CD14-positive monocyte (primary cell): ENCODE measurements around the gene PTPRD. TPM values are rescaled to one million over a fixed set of nuclear protein-coding genes. Genes with fewer than 3 reads are reported as not detected.

Source experiments
- DNase-seq, 3 donors: peaks; one replicate each; pipeline ENCODE4 v3.0.0-alpha.2; 2011 to 2022
- H2AFZ ChIP-seq: 2 replicates; pipeline ENCODE4 v1.6.0; 2012; ENCODE audit warnings: mild to moderate bottlenecking, low read depth, low read length, inconsistent platforms; ENCODE audit not compliant: insufficient read depth, poor library complexity, severe bottlenecking
- H3K27ac ChIP-seq, 2 donors: 1 replicate in 1 of 2; 2 replicates in 1 of 2; pipeline ENCODE4 v1.5.1; 2012 to 2013; ENCODE audit warnings: low read length in 2 of 2, control low read depth in 1 of 2, inconsistent platforms in 1 of 2, low read depth in 1 of 2, mild to moderate bottlenecking in 1 of 2
- H3K27me3 ChIP-seq, 2 donors: one replicate each; pipeline versions ENCODE4 v1.6.0 to v1.6.1; 2011 to 2013; ENCODE audit warnings: low read length in 2 of 2; ENCODE audit not compliant: control insufficient read depth in 2 of 2, insufficient read depth in 2 of 2
- H3K36me3 ChIP-seq, 2 donors: replicated peaks in 1 of 2; 1 replicate in 1 of 2; 2 replicates in 1 of 2; pipeline versions ENCODE4 v1.5.1 to v1.6.1; 2012 to 2013; ENCODE audit warnings: low read length in 2 of 2, control low read depth in 1 of 2, inconsistent platforms in 1 of 2, mild to moderate bottlenecking in 1 of 2; ENCODE audit not compliant: insufficient read depth in 2 of 2, control insufficient read depth in 1 of 2
- H3K4me1 ChIP-seq, 2 donors: 1 replicate in 1 of 2; 2 replicates in 1 of 2; pipeline versions ENCODE4 v1.5.1 to v1.6.1; 2012 to 2013; ENCODE audit warnings: low read length in 2 of 2, control low read depth in 1 of 2, inconsistent platforms in 1 of 2, mild to moderate bottlenecking in 1 of 2, moderate library complexity in 1 of 2; ENCODE audit not compliant: insufficient read depth in 2 of 2, control insufficient read depth in 1 of 2
- H3K4me2 ChIP-seq: replicated peaks from 2 replicates; pipeline ENCODE3; 2012; ENCODE audit warnings: low read length, moderate library complexity, mild to moderate bottlenecking; ENCODE audit not compliant: poor library complexity, severe bottlenecking; ENCODE audit errors: extremely low read depth
- H3K4me3 ChIP-seq, 3 experiments: fragments of 200-600 bp in 1 of 3; sonication (generic) in 1 of 3; replicated peaks in 1 of 3; 1 replicate in 2 of 3; 2 replicates in 1 of 3; pipeline ENCODE4 v1.5.1; 2011 to 2013; ENCODE audit warnings: low read length in 3 of 3, mild to moderate bottlenecking in 3 of 3, control low read depth in 2 of 3, low read depth in 2 of 3, inconsistent platforms in 1 of 3, moderate library complexity in 1 of 3
- H3K79me2 ChIP-seq: 2 replicates; pipeline ENCODE4 v1.6.0; 2012; ENCODE audit warnings: mild to moderate bottlenecking, control low read depth, inconsistent platforms, low read length, moderate library complexity; ENCODE audit not compliant: insufficient read depth
- H3K9ac ChIP-seq: 2 replicates; pipeline ENCODE4 v1.6.0; 2017; ENCODE audit warnings: low read length, mild to moderate bottlenecking; ENCODE audit not compliant: insufficient read depth, poor library complexity, severe bottlenecking
- H3K9me3 ChIP-seq, 2 donors: replicated peaks in 1 of 2; 1 replicate in 1 of 2; 2 replicates in 1 of 2; pipeline versions ENCODE4 v1.5.1 to v1.6.1; 2012 to 2013; ENCODE audit warnings: low read length in 2 of 2, control low read depth in 1 of 2; ENCODE audit not compliant: control insufficient read depth in 1 of 2, insufficient read depth in 1 of 2
- H4K20me1 ChIP-seq: 2 replicates; pipeline ENCODE4 v1.6.0; 2012; ENCODE audit warnings: mild to moderate bottlenecking, low read length, control low read depth, moderate library complexity; ENCODE audit not compliant: insufficient read depth
- H3K27ac Mint-ChIP-seq, 7 donors: one replicate each; pipeline ENCODE4 v1.8.0; 2020; ENCODE audit warnings: mild to moderate bottlenecking in 7 of 7, mixed read lengths in 7 of 7, moderate library complexity in 6 of 7, inconsistent platforms in 2 of 7
- H3K27me3 Mint-ChIP-seq, 3 donors: one replicate each; pipeline ENCODE4 v1.8.0; 2021 to 2022; ENCODE audit warnings: low read depth in 3 of 3, mild to moderate bottlenecking in 3 of 3, mixed read lengths in 3 of 3, moderate library complexity in 3 of 3, inconsistent platforms in 1 of 3
- H3K36me3 Mint-ChIP-seq, 2 donors: one replicate each; pipeline ENCODE4 v1.8.0; 2020; ENCODE audit warnings: mixed read lengths in 2 of 2, inconsistent platforms in 1 of 2, mild to moderate bottlenecking in 1 of 2
- H3K4me1 Mint-ChIP-seq: one replicate; pipeline ENCODE4 v1.8.0; 2020; ENCODE audit warnings: mild to moderate bottlenecking, mixed read lengths
- H3K4me3 Mint-ChIP-seq, 2 donors: one replicate each; pipeline ENCODE4 v1.8.0; 2020; ENCODE audit warnings: mild to moderate bottlenecking in 2 of 2, mixed read lengths in 2 of 2, moderate library complexity in 1 of 2
- H3K9me3 Mint-ChIP-seq, 7 donors: one replicate each; pipeline ENCODE4 v1.8.0; 2020 to 2022; ENCODE audit warnings: mixed read lengths in 7 of 7, mild to moderate bottlenecking in 6 of 7, moderate library complexity in 6 of 7, inconsistent platforms in 2 of 7
- WGBS: methylation state at CpG from one replicate; pipeline ENCODE4 v1.1.5; 2013; ENCODE audit warnings: missing lambda C conversion rate; ENCODE audit not compliant: insufficient coverage; 5-methylcytosine and 5-hydroxymethylcytosine counted together
- intact Hi-C, 2 donors: fragments of 100-400 bp; cut with micrococcal nuclease; formaldehyde crosslinking; loops; one replicate each; pipeline versions ENCODE4 v1.15.0 to v1.15.1; 2023
- polyA plus RNA-seq, 3 donors: library from polyadenylated mRNA; depleted of rRNA in 1 of 3; unstranded in 2 of 3; stranded (reverse) in 1 of 3; fragments of 300-500 nt in 2 of 3; fragments of >200 nt in 1 of 3; fragmentation: Illumina TruSeq in 2 of 3; gene quantifications; 1 replicate in 2 of 3; 2 replicates in 1 of 3; pipeline ENCODE4 v1.2.3, GENCODE V29; 2012 to 2021
- TF ChIP-seq, protein P1 (sequence below): fragments of 200-600 bp; IDR thresholded peaks from one replicate; pipeline ENCODE4 v1.8.0; 2022; ENCODE audit warnings: antibody characterized with exemption, mild to moderate bottlenecking

Gene PTPRD
- polyA plus RNA-seq, 3 donors = not detected

- no CpG with 5 or more reads among the region's 7 CpGs for WGBS
- Histone ChIP-seq H3K4me2 (no peak overlapping the region), H2AFZ (no peak overlapping the region), H3K27ac (no peak overlapping the region), H4K20me1 (no peaks in the 10 kb centered on the region), H3K9ac (no peak overlapping the region), H3K36me3 (no peaks in the 10 kb centered on the region), H3K27me3 (no peaks in the 10 kb centered on the region), H3K79me2 (no peaks in the 10 kb centered on the region), H3K9me3 (no peaks in the 10 kb centered on the region), H3K4me3 (no peak overlapping the region), H3K4me1 (no peaks in the 10 kb centered on the region)
- TF ChIP-seq, protein P1, sequence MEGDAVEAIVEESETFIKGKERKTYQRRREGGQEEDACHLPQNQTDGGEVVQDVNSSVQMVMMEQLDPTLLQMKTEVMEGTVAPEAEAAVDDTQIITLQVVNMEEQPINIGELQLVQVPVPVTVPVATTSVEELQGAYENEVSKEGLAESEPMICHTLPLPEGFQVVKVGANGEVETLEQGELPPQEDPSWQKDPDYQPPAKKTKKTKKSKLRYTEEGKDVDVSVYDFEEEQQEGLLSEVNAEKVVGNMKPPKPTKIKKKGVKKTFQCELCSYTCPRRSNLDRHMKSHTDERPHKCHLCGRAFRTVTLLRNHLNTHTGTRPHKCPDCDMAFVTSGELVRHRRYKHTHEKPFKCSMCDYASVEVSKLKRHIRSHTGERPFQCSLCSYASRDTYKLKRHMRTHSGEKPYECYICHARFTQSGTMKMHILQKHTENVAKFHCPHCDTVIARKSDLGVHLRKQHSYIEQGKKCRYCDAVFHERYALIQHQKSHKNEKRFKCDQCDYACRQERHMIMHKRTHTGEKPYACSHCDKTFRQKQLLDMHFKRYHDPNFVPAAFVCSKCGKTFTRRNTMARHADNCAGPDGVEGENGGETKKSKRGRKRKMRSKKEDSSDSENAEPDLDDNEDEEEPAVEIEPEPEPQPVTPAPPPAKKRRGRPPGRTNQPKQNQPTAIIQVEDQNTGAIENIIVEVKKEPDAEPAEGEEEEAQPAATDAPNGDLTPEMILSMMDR = no peak
- no peak overlapping the region for H3K4me3 Mint-ChIP-seq
- H3K27ac Mint-ChIP-seq = no peak overlapping the region
- intact Hi-C loops = no loop called here
- H3K9me3 Mint-ChIP-seq = peaks cover 0 to 6% (median 3%) of the 10 kb centered on the region in 7 donors
- no peaks in the 10 kb centered on the region for H3K36me3 Mint-ChIP-seq
- DNase-seq = no peak
- peaks cover 0 to 2% (median 2%) of the 10 kb centered on the region in 3 donors for H3K27me3 Mint-ChIP-seq
- peaks cover 6% of the 10 kb centered on the region for H3K4me1 Mint-ChIP-seq
These were observed 692.3 kb downstream of the PTPRD start for GRCh38 chr9:9920425-9921060.

DNA sequence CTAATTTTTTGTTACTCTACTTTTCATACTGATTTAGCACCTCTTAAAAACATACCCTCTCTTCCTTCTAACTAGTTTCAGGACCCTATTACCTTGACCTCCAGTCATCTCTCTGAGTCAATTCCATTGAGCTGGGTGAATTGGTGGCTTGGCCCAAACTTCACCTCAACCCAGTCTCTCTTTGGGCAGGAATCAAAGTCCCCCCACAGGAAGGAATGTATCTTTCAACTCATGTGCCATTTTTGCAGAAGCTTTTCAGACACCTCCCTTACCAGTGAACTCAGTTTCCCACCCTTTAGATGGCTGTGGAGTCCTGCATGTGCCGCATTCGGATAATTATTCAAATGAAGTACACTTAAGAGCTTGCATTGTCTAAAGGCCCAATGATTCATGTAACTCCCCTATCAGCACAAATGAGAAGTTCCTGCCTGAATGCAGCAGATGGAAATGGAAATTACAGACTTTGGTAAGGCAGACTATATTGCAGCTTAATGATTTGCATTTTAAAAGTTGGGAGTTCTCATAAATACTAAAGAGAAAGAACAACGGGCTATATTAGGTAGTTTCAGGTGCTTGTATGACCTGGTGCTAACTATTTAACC, 693.5 kb downstream of the PTPRD start:
- 83% methylated on average over 1 of the region's 3 CpGs for WGBS
- no peak overlapping the region for H3K4me3 Mint-ChIP-seq
- H2AFZ ChIP-seq = no peak overlapping the region
- peaks cover 0 to 14% (median 10%) of the 10 kb centered on the region in 7 donors for H3K9me3 Mint-ChIP-seq
- H3K9ac ChIP-seq = no peak overlapping the region
- peaks cover 0 to 7% of the 10 kb centered on the region in 2 donors for H3K9me3 ChIP-seq
- no peak overlapping the region for H3K4me3 ChIP-seq
- H4K20me1 ChIP-seq = no peaks in the 10 kb centered on the region
- no peaks in the 10 kb centered on the region for H3K36me3 Mint-ChIP-seq
- TF ChIP-seq, protein P1 = no peak
- peaks cover 0 to 2% (median 2%) of the 10 kb centered on the region in 3 donors for H3K27me3 Mint-ChIP-seq
- H3K79me2 ChIP-seq = no peaks in the 10 kb centered on the region
- H3K4me1 ChIP-seq = no peaks in the 10 kb centered on the region
- no peaks in the 10 kb centered on the region for H3K27me3 ChIP-seq
- H3K4me1 Mint-ChIP-seq = peaks cover 5% of the 10 kb centered on the region
- no peak overlapping the region for H3K27ac ChIP-seq
- H3K36me3 ChIP-seq = no peaks in the 10 kb centered on the region
- H3K4me2 ChIP-seq = no peak overlapping the region
- intact Hi-C loops = no loop called here
- H3K27ac Mint-ChIP-seq = no peak overlapping the region
- no peak for DNase-seq
